Fibroblast of villous mesenchyme (primary cell): ENCODE data around the gene IL17RE. TPM values are rescaled to one million over a fixed set of nuclear protein-coding genes. Genes with fewer than 3 reads are reported as not detected.
"Not testable (repeated sequence)": the region's sequence is repeated elsewhere in the genome, so short reads cannot be mapped to it uniquely, and the experiment has no call there.

Experiments
- DNase-seq: peaks from one replicate; pipeline ENCODE4 v3.0.0-alpha.2; 2010; ENCODE audit warnings: low read depth
- H3K4me3 ChIP-seq: 2 replicates; pipeline ENCODE4 v1.5.1; 2011; ENCODE audit warnings: low read depth, mild to moderate bottlenecking, low read length
- total RNA-seq: library from RNA; depleted of rRNA; stranded (reverse); fragments of >200 nt; gene quantifications from 2 replicates; pipeline ENCODE4 v1.2.3, GENCODE V29; 2012
- TF ChIP-seq, protein P1 (sequence below): IDR thresholded peaks from 2 replicates; pipeline ENCODE4 v1.5.1; 2012; ENCODE audit warnings: low read depth, mild to moderate bottlenecking, low read length; ENCODE audit not compliant: insufficient read depth

IL17RE gene
- total RNA-seq, 1 donor: 0.43 TPM

DNA sequence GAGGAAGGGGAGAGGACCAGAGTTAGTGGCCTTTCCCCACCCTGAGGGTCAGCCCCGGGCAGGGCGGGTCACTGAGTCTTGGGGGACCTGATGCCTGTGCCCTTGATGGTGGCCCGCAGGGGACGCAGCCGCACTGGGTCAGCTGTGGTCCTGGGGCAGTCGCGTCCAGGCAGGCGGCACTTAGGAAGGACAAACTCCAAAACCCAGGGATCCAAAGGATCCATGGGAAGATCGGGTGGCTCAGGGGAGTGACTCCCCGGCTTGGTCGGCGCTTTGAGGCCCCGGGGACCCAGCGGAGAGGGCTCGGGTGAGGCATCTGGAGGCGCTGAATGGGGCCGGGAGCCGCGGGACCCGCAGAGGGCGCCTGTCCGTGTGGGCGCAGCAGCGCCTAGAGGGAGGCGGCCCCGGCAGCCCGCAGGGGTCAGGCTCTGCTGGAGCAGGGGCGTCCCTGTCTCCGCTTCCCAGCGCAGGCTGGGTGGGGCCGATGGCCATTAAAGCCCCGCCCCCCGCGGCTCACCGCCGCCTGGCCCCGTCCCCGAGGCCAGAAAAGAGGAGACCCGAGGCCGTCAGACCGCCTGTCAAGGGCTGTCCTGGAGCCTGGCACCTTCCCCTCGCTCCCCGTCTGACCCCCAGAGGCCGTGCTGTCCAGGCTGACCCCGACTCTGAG is 40.1 kb upstream of the IL17RE start:
- TF ChIP-seq, protein P1, sequence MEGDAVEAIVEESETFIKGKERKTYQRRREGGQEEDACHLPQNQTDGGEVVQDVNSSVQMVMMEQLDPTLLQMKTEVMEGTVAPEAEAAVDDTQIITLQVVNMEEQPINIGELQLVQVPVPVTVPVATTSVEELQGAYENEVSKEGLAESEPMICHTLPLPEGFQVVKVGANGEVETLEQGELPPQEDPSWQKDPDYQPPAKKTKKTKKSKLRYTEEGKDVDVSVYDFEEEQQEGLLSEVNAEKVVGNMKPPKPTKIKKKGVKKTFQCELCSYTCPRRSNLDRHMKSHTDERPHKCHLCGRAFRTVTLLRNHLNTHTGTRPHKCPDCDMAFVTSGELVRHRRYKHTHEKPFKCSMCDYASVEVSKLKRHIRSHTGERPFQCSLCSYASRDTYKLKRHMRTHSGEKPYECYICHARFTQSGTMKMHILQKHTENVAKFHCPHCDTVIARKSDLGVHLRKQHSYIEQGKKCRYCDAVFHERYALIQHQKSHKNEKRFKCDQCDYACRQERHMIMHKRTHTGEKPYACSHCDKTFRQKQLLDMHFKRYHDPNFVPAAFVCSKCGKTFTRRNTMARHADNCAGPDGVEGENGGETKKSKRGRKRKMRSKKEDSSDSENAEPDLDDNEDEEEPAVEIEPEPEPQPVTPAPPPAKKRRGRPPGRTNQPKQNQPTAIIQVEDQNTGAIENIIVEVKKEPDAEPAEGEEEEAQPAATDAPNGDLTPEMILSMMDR: peak; percentile 61
- peak; percentile 79 for DNase-seq
- H3K4me3 ChIP-seq: no peak overlapping the region

DNA sequence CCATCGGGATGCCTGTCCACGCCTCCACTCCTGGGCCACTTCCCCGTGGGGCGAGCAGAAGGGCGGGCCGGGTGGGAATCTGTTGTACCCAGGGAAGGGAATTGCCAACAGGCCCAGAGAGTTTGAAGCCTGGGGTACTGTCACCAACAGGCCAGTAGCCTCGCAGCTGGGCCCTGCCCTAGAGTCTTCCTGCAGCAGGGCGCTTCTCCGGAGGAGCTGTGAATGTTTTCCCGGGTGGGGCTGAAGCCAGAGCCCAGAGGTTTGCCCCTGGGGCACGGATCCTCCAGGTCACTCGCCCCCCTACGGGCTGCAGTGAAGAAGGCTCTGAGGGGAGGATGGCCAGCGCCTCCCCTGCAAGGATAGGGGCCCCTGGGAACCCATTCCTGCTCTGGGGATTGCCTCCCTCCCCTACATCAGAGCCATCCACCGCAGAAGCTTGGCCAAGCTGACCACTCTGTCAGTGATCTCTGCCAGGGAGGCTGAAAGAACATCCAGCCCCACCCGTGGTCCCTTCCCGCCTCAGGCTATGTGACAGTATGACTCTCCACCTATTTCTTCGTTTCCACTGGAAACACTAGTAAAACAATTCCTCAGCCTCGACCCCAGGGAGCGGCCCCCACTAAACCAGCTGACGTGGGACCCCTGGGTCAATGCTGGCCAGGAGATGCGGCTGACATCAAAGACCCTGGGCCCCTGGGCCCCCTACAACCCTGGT is 39.4 kb upstream of the IL17RE start:
- TF ChIP-seq, protein P1: no peak
- no peak overlapping the region for H3K4me3 ChIP-seq
- DNase-seq: no peak

DNA sequence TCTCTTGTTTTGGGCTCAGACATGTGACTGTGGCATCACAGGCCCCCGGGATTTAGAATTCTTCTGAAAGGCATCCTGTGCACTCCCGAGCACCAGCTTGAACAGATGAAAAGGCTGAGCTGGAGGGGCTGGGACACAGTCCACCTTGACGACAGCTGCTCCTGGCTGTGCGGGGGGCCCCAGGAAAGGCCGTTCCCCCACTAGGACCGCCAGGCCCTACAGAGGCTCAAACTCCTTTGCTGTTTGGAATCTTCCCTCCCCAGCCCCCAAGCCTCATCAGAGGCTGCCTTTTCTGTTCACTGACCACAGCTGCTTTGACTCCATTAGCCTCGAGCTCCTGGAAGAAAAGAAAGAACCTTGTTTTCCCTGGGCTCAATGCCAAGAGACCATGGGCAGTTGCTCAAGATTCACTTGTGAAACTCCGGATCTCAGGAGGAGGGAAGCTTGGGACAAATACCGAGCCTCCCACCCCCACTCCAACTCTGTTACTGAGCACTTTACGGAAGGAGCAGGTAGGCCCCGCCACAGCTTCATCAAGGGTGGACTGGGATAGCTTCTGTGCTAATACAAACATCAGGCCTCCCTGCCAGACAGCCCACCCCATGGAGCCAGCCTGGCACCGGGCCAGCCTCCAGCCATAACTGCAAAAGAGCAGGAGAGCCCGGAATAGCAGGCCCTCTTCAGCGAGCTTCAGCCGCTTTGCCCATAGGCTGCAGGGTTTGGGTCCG is 38.3 kb upstream of the IL17RE start:
- no peak overlapping the region for H3K4me3 ChIP-seq
- peak; percentile 96 for DNase-seq
- TF ChIP-seq, protein P1: no peak

DNA sequence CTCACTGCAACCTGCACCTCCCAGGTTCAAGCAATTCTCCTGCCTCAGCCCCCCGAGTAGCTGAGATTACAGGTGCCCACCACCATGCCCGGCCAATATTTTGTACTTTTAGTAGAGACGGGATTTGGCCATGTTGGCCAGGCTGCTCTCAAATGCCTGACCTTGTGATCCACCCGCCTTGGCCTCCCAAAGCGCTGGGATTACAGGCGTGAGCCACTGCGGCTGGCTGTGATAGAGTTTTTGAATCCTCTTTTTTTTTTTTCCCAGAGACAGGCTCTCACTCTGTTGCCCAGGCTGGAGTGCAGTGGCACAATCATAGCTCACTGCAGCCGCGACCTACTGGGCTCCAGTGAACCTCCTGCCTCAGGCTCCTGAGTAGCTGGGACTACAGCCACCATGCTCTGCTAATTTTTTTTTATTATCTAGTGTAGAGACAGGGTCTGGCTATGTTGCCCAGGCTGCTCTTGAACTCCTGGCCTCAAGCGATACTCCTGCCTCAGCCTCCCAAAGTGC is 37.5 kb upstream of the IL17RE start:
- not testable (repeated sequence) for H3K4me3 ChIP-seq
- peak; percentile 24 for DNase-seq

DNA sequence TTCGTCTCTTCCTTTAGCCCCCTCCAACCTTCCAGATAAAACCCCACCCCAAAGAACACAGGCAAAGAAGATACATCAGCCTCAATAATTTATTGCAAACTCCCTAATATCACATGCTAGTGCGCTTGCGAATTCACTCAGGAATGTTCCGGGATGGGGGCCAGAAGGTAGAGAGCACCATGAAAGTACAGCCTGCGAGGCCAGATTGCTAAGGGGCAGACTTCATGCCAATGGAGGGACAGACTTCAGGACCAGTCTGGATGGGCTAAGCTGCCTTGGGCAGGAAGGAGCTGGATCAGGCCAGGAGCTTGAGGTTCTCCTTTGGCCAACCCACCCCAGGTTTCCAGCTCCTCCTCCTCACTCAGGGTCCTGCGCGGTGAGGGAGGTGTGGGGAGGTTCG is 36.0 kb upstream of the IL17RE start:
- TF ChIP-seq, protein P1: no peak
- peak; percentile 66 for DNase-seq
- no peak overlapping the region for H3K4me3 ChIP-seq

DNA sequence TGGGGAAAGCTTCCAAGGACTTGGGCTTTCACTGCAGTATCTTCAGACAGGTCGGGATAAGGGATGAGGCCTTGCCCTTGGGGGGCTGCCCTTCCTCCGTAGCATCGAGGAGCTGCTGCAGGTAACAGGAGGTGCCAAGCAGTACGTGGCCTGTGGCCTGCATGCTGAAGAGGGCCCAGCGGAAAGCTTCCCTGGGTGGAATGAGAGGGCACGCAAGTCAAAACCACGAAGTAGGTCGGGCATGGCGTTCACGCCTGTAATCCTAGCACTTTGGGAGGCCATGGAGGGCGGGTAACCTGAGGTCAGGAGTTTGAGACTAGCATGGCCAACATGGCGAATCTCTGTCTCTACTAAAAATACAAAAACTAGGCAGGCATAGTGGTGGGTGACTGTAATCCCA is 35.5 kb upstream of the IL17RE start:
- H3K4me3 ChIP-seq: no peak overlapping the region
- TF ChIP-seq, protein P1: no peak
- DNase-seq: no peak

DNA sequence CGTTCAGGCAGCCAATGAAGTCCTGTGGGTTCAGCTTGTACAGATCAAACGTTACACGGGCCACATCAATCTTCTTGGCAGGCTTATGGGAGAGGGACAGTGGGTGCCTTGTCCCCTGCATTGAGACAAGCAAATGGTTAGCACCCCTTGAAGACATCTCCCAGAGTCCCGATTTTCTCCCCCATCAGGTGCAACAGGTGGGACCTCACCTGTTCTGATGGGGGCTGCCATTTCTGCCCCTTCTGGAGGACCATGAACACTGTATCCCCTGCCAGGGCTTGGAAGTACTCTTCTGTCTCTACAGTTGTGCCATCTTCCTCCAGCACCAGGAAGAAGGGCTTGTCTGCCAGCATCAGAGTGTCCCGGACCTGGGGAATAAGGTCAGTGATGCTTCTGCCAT is 32.7 kb upstream of the IL17RE start:
- DNase-seq: no peak
- no peak overlapping the region for H3K4me3 ChIP-seq
- TF ChIP-seq, protein P1: no peak
